Posterior cingulate gyrus (tissue), 11 donors: Measurements from ENCODE around the gene FOXK2.

Experiments used
- DNase-seq, 10 donors: peaks; one replicate each; pipeline versions ENCODE4 v3.0.0 to v3.0.0-alpha.2; 2020 to 2021; ENCODE audit warnings: mixed read lengths in 3 of 10
- intact Hi-C: fragments of 100-400 bp; cut with DNase I; formaldehyde crosslinking; loops from one replicate; pipeline ENCODE4 v1.15.1; 2023

Gene FOXK2

GRCh38 chr17:82599674-82600661, 80.4 kb downstream of the FOXK2 start:
- intact Hi-C loops, result no loop called here
- peak in 3 of 10 donors; percentile 22 to 81 (median 72) for DNase-seq

- peak in 1 of 10 donors; percentile 79 for DNase-seq
- intact Hi-C loops, result no loop called here
Measured at GRCh38 chr17:82600731-82601446, 81.4 kb downstream of the FOXK2 start.

GRCh38 chr17:82601447-82602000, 82.0 kb downstream of the FOXK2 start:
- intact Hi-C loops, result no loop called here
- peak in 1 of 10 donors; percentile 77 for DNase-seq

- intact Hi-C loops, result no loop called here
- no peak for DNase-seq
Measured at GRCh38 chr17:82602487-82602886, 83.0 kb downstream of the FOXK2 start.

- no peak for DNase-seq
- intact Hi-C loops, result no loop called here
Measured at GRCh38 chr17:82602986-82603710, 83.6 kb downstream of the FOXK2 start.

GRCh38 chr17:82603981-82604448, 84.5 kb downstream of the FOXK2 start:
- intact Hi-C loops, result no loop called here
- peak in 4 of 10 donors; percentile 41 to 80 (median 56) for DNase-seq

GRCh38 chr17:82604532-82604931, 85.0 kb downstream of the FOXK2 start:
- intact Hi-C loops, result no loop called here
- DNase-seq, result no peak

GRCh38 chr17:82605939-82606600, 86.5 kb downstream of the FOXK2 start:
- intact Hi-C loops, result no loop called here
- no peak for DNase-seq

GRCh38 chr17:82608816-82609215, 89.3 kb downstream of the FOXK2 start:
- no peak for DNase-seq

GRCh38 chr17:82609655-82610054, 90.1 kb downstream of the FOXK2 start:
- DNase-seq, result no peak
- intact Hi-C loops, result no loop called here

More at GRCh38 chr17:82608816-82609215, 89.3 kb downstream of the FOXK2 start:
- intact Hi-C loops, result no loop called here

- DNase-seq, result peak in 1 of 10 donors; percentile 62
- intact Hi-C loops, result no loop called here
Measured at GRCh38 chr17:82611140-82612058, 91.9 kb downstream of the FOXK2 start.

- intact Hi-C loops, result no loop called here
- DNase-seq, result peak in 3 of 10 donors; percentile 19 to 88 (median 77)
Measured at GRCh38 chr17:82613283-82614094, 94.0 kb downstream of the FOXK2 start.

GRCh38 chr17:82614095-82614631, 94.6 kb downstream of the FOXK2 start:
- DNase-seq, result peak in 3 of 10 donors; percentile 6 to 55 (median 24)
- intact Hi-C loops, result no loop called here

GRCh38 chr17:82615084-82616020, 95.8 kb downstream of the FOXK2 start:
- DNase-seq, result peak in 2 of 10 donors; percentile 62 to 63
- intact Hi-C loops, result no loop called here

- intact Hi-C loops, result no loop called here
- DNase-seq, result peak in 1 of 10 donors; percentile 75
Measured at GRCh38 chr17:82616021-82616711, 96.6 kb downstream of the FOXK2 start.

GRCh38 chr17:82619211-82619610, 99.7 kb downstream of the FOXK2 start:
- intact Hi-C loops, result no loop called here
- peak in 3 of 10 donors; percentile 8 to 67 (median 53) for DNase-seq
